ENCODE data around the gene NEMF.
"Not testable (repeated sequence)": the region's sequence is repeated elsewhere in the genome, so short reads cannot be mapped to it uniquely, and the experiment has no call there.

The NEMF gene, protein sequence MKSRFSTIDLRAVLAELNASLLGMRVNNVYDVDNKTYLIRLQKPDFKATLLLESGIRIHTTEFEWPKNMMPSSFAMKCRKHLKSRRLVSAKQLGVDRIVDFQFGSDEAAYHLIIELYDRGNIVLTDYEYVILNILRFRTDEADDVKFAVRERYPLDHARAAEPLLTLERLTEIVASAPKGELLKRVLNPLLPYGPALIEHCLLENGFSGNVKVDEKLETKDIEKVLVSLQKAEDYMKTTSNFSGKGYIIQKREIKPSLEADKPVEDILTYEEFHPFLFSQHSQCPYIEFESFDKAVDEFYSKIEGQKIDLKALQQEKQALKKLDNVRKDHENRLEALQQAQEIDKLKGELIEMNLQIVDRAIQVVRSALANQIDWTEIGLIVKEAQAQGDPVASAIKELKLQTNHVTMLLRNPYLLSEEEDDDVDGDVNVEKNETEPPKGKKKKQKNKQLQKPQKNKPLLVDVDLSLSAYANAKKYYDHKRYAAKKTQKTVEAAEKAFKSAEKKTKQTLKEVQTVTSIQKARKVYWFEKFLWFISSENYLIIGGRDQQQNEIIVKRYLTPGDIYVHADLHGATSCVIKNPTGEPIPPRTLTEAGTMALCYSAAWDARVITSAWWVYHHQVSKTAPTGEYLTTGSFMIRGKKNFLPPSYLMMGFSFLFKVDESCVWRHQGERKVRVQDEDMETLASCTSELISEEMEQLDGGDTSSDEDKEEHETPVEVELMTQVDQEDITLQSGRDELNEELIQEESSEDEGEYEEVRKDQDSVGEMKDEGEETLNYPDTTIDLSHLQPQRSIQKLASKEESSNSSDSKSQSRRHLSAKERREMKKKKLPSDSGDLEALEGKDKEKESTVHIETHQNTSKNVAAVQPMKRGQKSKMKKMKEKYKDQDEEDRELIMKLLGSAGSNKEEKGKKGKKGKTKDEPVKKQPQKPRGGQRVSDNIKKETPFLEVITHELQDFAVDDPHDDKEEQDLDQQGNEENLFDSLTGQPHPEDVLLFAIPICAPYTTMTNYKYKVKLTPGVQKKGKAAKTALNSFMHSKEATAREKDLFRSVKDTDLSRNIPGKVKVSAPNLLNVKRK

DNA sequence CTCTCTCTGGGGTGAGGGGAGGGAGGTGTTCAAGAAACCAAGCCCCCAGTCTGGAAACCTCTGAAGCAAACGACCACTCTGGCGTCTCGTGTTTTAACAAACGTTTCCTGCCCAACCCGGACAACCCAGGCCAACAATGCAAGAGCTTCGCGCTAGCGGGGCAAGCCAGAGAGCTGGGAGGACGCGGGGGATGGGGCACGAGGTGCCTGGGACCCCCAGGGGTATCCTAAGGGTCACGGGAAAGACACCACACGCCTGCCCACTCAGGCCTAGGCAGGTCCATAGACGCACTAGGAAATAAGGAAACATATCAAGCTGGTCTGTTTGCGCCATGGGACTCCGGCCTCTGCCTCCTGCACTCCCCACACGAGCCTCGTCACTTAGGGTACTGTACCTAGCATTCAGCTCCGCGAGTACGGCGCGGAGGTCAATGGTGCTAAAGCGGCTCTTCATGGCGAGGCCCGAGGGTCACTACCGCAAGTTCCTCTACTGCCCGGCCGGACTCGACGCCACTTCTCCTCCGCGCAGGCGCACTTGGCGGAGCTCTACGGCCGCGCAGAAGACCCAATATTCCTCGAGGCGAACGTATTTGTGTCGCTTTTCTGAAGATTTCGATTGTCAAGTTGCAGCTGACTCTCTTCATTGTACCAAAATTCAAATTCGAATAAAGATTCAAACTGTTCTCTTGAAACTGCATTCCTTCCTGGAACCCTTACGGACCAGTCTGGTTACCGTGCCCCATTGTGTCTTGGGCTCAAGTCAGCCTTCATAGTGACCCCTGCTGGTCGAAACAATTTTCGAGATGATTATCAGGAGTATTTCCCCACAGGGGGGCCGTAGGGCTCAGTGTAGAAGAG, at the start of gene NEMF:
Gene NEMF, minus strand, starts transcription at position 488 of the 857 bp plus-strand sequence. Its CDS starts 35 bp downstream, at position 453.
- peak; percentile 77 for DNase-seq (ENCODE audit: low read depth, low spot score)

DNA sequence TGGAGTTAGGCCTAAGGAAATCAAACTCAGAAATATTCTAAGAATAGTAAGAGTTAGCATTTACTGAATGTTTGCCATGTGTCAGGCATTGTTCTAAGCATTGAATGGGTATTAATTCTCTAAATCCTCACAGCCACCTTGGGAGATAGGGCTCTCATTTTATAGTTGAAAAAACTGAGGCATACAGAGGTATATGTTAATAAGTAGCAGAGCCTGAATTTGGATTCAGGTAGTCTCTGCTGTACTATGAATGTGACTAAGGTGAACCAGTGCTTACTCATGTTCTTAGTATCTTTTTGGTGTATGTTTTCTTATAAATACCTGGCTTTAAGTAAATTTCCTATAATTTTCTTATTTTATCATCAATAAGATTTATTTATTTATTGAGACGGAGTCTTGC, 48.4 kb upstream of the NEMF start:
- DNase-seq (ENCODE audit: low read depth, low spot score): no peak

DNA sequence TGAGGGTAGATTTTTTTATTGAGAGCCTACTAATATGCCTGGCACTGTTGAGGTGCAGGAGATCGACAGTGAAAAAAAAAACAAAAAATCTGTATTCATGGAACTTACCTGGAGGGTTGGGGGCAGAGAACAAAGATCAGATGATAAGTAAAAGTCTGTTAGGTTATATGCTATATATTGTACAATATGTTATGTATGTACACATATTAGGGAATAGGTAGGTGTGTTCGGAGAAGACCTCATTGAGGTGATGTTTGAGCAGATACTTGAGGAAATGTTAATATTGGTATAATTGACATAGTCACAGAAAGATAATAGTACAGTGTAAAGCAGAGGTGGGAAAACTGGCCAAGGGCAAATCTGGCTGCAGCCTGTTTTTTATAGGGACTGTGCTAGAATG, 45.9 kb upstream of the NEMF start:
- no peak for DNase-seq (ENCODE audit: low read depth, low spot score)

DNA sequence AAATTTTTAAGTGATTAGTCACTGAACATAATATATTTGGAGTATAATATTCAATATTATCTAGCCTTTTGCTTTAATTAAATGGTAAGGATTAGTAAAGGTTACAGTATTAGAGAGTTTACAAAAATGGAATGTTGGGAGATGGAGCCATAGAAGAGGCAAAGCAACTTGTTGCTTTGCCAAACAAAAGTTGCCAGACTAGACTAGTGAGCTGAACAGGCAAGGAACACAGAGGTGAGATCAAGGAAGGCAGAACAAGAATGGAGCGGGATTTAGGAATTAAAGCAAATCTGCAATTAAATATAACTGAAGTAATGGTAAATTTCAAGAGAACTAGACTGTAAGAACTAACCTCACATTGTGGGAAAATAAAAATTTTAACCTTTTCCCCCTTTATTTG, 45.4 kb upstream of the NEMF start:
- no peak for DNase-seq (ENCODE audit: low read depth, low spot score)

DNA sequence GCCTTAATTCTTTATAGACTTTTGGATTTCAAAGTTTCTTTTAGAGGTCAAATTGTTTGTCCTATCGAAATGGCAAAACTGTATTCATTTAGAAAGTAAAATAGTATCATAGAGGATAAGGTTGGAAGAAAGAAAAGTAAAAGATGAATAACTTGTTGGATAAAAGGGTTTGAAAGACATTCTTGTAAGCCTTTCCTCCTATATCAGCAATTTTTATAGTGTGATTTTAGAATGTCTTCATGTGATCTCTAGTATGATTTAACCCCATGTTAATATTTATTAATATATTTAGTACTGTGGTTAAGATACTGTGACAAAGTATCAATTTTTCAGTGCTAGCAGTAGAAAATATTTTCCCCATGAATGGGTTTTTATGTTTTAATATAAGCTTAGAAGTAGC, 44.8 kb upstream of the NEMF start:
- DNase-seq (ENCODE audit: low read depth, low spot score): no peak

DNA sequence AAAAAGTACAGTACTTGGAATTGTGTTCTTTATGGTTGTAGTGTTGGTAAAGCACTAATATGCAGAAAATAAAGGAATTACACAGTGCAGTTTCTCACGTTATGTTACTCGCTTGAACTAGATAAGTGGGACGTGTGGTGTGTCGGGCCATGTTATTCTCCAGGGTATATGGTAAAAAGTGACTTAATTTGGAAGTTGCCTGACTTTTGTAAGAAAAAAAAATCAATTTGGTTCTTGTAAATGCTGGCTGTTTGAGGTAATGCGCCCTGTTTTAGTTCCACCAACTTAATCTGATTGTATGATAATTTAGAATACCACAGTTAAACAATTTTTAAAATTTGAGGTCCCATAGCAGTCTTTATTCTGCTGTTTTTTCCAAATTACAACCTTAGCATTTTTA, 44.4 kb upstream of the NEMF start:
- DNase-seq (ENCODE audit: low read depth, low spot score): no peak

DNA sequence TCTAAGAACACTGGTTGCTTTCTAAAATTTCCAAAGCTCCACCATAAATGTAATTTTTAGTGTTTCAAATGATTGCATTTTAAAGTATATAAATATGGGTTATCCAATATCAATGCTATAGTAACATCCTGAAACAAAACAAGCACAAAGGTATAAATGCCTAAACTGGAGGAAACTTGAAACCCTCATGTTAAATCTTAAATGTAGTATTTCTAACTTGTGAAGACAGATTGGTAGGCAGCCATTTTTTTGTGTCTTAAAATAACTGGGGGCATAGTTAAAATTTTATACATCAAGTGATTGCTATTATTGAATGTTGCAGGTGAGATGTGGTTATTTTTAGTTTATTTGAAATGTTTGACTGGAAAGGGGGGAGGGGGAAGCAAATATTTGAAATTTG, 43.7 kb upstream of the NEMF start:
- DNase-seq (ENCODE audit: low read depth, low spot score): not testable (repeated sequence)

DNA sequence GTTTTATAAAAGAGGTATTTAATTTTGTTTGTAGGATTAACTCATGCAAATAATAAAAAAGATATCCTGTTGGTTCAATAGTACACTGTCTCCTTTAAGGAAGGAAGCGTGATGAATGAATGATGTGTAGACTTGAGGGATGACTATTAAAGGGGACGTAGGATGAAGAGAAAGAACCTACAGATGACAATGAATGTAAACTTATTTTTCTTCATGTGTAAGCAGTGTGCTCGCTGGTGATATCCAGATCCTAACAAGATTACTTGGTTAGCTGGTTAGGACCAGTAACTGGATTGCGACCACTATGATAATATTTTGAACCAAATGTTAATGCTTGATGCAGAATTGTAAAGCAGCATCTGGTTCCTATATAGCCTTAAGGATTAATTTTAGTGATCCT, 42.9 kb upstream of the NEMF start:
- no peak for DNase-seq (ENCODE audit: low read depth, low spot score)

DNA sequence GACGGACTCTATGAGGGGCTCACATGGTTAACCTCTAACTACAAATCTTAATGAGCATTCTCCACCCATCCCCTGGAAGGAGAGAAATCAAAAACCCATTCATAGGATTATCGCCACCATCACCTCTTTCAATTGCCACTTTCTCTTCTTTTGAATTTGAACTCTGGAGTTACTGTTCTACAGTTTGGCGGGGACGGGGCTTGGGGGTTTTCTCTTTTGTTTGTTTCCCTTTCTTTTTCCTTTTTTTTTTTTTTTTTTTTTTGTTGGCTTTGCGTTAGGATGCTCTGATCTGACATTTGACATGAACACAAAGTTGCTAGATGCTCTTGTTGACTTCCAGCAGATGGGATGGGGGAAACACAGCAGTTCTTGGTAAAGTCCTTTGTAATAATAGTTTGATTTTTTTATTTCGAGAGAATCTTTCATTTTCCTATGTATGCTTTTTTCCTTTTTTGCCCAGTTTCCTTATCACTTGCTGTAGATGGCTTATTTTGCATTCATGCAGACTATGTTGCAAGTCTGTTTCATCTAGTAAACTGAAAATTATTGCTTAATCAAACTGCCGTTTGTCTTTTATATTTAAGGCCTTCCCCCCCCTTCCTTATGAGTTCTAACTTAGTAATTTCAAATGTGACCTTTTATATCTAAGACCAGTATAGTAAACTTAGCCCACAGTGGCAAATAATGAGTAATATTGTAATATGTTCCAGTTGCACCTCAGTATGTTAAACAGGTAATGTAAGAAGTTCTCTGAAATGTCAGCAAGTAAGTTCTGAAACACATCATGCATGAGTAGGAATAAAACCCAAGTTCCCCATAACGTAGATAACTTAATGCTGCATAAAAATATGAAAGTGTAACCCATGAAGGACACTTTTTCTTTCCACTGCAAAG, 41.9 kb upstream of the NEMF start:
- DNase-seq (ENCODE audit: low read depth, low spot score): not testable (repeated sequence)

DNA sequence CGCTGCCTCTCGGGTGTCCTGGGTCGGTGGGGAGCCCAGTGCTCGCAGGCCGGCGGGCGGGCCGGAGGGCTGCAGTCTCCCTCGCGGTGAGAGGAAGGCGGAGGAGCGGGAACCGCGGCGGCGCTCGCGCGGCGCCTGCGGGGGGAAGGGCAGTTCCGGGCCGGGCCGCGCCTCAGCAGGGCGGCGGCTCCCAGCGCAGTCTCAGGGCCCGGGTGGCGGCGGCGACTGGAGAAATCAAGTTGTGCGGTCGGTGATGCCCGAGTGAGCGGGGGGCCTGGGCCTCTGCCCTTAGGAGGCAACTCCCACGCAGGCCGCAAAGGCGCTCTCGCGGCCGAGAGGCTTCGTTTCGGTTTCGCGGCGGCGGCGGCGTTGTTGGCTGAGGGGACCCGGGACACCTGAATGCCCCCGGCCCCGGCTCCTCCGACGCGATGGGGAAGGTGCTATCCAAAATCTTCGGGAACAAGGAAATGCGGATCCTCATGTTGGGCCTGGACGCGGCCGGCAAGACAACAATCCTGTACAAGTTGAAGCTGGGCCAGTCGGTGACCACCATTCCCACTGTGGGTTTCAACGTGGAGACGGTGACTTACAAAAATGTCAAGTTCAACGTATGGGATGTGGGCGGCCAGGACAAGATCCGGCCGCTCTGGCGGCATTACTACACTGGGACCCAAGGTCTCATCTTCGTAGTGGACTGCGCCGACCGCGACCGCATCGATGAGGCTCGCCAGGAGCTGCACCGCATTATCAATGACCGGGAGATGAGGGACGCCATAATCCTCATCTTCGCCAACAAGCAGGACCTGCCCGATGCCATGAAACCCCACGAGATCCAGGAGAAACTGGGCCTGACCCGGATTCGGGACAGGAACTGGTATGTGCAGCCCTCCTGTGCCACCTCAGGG, 41.0 kb upstream of the NEMF start:
- DNase-seq (ENCODE audit: low read depth, low spot score): peak; percentile 60

DNA sequence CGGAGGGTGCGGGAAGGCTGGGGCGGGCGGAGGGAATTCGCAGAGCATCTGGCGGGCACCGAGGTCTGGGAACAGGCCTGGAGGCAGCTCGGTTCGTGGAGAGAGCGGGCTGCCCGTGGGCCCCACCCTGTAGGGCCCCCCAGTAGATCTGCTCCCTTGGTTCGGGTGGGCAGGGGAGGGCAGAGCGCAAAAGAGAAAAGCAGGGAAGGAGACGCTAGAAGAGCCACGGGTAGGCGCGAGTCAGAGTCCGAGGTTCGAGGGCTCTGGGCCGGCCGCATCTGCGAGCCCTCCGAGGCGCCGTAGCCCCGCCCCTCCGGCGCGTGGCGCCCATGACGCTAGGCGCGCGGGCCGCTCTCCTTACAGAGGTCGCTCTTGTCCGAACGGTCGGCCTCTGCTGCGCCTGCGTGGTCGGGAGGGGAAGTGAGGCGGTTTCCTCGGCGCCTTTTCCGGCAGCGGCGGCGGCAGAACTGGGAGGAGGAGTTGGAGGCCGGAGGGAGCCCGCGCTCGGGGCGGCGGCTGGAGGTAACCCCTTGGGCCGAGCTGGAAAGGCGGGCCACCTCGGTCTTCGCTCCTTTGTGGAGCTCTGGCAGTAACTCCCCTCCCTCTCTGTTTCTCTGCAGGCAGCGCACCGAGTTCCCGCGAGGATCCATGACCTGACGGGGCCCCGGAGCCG, 40.2 kb upstream of the NEMF start, which contains the start of gene ARF6:
Gene ARF6, plus strand, starts transcription at position 447 of the 673 bp plus-strand sequence. CDS start 655 bp downstream, outside the sequence.
- peak; percentile 90 for DNase-seq (ENCODE audit: low read depth, low spot score)

DNA sequence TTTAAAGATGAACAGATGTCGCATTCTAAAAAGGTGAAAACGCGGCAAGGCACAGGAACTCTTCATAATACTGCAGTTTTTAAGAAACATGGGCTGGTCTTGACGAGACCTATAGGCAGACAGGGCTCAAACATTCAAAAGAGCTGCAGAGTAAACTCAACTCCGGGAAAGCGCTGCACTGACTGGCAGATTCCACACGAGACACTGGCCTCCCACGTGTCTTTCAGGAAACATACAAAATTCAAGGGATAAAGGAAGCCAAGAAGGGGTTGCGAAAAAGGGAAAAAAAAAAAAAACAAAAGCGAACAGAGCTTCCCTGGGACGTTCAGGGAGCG, 39.7 kb upstream of the NEMF start:
- peak; percentile 11 for DNase-seq (ENCODE audit: low read depth, low spot score)

DNA sequence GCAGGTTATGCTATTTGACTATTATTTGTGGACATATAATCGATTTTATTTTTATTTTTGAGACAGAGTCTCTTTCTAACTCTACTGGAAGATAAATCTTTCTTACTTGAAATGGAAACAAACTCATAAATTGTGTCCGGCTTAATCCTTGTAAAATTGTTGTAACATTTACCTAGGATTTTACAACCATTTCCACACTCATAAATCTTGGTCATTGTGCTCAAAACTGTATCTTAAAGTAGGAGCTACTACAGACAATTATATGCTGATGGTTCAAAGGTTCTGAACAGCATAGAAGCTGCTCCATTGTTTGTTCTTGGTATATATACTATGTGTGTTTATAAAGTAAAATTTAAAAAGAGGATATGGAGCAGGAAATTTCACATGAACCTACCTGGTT, 35.7 kb upstream of the NEMF start:
- no peak for DNase-seq (ENCODE audit: low read depth, low spot score)

DNA sequence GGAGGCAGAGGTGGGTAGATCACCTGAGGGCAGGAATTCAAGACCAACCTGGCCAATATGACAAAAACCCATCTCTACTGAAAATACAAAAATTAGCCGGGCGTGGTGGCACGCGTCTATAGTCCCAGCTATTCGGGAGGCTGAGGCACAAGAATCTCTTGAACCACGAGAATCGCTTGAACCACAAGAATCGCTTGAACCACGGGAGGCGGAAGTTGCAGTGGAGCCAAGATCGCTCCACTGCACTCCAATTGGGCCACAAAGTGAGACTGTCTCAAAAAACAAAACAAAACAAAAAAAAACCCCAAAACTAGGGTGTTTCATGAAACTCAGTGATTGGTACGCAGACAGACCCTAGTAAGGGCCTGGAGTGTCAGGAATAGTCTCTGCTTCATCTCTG, 33.9 kb upstream of the NEMF start:
- DNase-seq (ENCODE audit: low read depth, low spot score): no peak

DNA sequence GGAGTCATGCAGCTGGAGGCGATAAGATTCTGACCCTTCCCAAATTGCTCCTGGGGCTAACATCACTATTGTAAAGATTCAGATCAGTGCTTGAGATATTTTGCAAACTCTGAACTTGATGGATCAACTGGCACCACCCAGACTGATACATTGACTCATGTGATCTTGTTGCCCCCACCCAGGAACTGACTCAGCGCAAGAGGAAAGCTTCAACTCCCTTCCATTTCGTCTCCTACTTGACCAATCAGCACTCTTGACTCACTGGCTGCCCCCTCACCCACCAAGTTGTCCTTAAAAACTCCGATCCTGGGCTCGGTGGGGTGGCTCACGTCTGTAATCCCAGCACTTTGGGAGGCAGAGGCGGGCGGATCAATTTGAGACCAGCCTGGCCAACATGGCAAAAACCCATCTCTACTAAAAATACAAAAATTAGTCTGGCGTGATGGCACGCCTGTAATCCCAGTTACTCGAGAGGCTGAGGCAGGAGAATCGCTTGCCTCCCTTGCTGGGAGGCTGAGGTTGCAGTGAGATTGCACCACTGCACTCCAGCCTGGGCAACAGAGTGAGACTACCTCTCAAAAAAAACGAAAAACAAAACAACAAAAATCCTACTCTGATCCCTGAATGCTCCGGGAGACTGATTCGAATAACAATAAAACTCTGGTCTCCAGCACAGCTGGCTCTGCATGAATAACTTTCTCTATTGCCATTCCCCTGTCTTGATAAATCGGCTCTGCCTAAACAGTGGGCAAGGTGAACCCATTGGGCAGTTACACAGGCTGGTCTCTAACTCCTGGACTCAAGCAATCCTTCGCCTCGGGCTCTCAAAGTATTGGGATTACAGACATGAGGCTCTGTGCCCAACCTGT, 30.5 kb upstream of the NEMF start:
- no peak for DNase-seq (ENCODE audit: low read depth, low spot score)

DNA sequence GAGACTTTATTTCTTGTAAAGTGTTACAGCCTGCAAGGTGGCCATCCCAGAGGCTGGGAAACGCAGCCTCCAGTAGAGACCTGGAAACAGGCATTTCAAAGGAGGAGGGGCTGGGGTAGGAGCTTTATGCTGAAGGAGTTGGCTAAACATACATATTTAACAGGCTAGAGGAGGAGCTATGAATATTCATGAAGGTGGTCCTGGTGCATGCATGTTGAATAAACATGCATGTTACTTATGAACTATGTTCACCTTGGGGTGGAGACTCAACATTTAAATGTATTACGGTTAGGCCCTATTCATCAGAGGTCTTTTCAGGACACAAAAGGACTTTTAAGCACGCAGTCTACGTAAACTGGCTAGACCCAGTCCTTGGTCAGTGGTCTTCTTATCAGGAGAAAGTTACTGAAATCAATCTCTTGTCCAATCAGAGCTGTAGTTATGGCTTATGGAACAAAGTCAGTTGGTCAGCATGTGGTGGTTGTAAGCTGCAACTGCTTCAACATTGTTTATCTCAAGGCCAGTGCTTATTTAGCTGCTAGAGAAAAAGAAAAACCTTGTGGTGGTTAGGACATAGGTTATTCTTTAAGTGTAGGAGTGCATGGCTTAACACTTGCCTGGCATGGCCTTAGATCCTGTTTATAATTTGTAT, 28.9 kb upstream of the NEMF start:
- no peak for DNase-seq (ENCODE audit: low read depth, low spot score)
